Body of pancreas (tissue), 4 donors: Measurements from ENCODE around the gene LRRC37A.
"Not testable (repeated sequence)": the region's sequence is repeated elsewhere in the genome, so short reads cannot be mapped to it uniquely, and the experiment has no call there.

Source experiments
- CTCF ChIP-seq, 7 experiments: fragments of 450-650 bp in 4 of 7; fragments of 200-600 bp in 3 of 7; sonication (generic) in 3 of 7; IDR thresholded peaks; one replicate each; pipeline ENCODE4 v1.5.1; 2016 to 2019; ENCODE audit warnings: antibody characterized with exemption in 7 of 7
- POLR2A ChIP-seq, 3 donors: fragments of 450-650 bp; IDR thresholded peaks; one replicate each; pipeline ENCODE4 v1.6.1; 2016; ENCODE audit warnings: antibody characterized with exemption in 3 of 3, mild to moderate bottlenecking in 2 of 3

DNA sequence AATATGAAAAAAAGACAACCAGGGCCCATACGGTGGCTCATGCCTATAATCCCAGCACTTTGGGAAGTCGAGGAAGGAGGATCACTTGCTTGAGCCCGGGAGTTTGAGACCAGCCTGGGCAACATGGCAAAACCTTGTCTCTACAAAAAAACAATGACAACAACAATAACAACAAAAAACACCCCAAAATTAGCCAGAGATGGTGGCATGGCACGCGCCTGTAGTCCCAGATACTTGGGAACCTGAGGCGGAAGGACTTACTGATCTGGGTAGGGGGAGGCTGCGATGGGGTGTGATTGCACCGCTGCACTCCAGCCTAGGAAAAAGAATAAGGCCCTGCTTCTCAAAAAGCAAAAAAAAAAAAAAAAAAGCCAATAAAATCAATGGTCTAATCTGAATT, 3.3 kb upstream of the LRRC37A start:
- not testable (repeated sequence) for TF ChIP-seq CTCF, POLR2A (IDR thresholded peaks at IDR 0.05)
